ENCODE data around the gene ZDHHC16.
"Not testable (repeated sequence)": the region's sequence is repeated elsewhere in the genome, so short reads cannot be mapped to it uniquely, and the experiment has no call there.

Gene ZDHHC16

DNA sequence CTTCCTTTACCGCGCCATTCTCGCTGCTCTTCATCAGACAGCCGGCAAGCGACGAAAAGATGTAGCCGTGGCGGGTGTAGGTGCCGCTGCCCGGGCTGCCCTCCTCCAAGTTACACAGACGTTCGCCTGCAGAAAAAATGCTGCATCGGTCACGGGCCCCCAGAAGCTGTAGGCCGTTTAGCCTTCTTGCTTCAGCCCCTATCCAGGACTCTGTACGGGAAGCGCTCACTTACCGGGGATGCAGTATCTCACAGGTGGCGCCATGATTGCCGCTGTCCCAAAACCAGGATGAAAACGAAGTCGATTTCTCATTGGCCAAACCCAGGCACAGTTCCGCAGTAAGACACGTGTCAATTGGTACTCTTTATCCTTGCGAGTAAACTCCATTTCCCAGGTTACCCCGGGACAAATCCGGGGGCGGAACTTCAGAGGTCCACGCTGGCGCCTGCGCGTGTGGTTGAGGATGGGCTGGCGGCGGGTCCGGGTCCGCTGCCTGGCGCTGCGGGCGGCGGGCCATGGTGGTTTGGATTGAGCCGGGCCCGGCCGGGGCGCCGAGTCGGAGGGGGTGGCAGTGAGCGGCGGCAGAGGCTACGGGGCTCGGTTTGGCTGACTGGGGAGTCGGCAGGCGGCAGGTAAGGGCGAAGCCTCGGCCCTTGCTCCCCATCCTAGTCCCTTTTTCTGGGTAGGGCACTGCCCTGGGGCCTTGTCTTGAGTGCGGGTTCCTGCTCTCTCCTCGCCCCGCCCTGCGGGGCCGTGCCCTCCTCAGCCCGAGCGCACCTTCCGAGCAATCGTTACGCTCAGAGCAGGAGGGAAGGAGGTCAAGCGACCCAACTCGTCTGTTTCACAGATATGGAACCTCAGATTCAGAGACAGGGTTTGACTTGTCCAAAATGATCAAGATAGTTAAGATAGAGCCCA is at the start of gene ZDHHC16, which contains the start of gene EXOSC1:
Gene ZDHHC16, plus strand, starts transcription at position 454 of the 918 bp plus-strand sequence. CDS start 5,501 bp downstream, outside the sequence.
Gene EXOSC1, minus strand, starts transcription at position 285 of the 918 bp plus-strand sequence. Its CDS starts 21 bp downstream, at position 264.
- peak; percentile 96 for DNase-seq

DNA sequence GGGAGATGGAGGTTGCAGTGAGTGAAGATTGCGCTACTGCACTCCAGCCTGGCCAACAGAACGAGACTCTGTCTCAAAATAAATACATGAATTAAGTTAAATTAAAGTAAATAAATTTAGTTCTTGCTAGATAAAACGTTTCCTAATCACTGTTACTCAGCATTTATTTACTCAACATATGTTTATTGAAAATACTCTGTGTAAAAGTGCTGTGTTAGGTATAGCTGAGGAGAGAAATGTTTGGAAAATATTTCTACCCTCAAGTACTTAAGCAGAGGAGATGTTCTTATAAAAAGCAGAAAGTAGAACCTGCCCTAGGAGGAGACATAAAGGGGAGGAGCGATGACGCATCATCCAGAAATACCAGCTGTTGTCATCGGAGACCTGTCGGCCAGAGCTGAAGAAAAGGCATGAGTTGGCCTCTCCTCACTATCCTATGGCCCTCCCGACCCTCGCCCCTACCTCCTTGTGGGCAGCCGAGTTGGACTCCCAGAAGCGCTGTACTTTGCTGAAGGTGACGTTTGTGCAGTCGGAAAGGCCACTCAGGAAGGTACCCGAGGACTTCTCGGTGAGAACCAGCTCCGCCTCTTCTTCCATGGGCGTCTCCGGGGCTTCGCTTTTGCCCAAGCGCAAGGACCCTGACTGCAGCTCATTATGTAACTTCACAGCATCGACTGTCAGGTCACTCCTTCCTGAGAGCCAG is 46.0 kb upstream of the ZDHHC16 start:
- DNase-seq = peak; percentile 48

DNA sequence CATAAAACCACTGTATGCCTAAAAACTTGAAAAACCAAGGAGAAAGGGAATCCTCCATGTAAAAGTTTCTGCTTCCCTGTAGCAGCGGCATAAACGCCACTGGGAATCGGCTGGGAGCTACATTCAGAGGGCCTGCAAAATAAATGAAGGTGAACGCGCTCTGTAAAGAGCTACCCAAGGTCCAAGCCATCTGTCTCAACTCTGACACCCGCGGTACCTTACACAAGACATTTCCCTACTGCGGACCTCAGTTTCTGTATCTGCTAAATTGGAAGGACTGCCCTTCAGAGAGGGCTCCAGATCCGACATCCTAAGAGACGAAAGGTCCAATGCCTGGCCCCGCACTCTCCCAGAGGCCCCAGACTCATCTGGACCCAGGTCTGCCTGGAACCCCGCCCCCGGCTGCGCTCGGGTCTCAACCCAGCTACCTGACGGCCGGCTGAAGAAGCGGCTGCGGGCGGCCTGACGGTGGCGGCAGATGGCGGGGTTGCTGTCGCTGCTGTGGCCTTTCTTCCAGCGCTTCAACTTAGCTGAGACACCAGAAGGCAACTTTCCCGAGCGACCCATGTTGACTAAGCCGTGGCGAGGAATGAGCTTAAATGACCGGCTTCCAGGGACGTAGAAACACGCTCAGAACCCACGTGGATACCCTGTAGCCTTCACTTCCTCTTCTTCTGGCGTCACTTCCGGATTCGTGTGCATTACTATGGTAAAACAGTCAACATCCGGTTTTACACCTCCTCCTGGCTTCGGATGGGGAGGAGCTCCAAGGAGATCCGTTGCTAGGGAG is 45.1 kb upstream of the ZDHHC16 start, which contains the start of gene RRP12:
Gene RRP12, minus strand, starts transcription at position 676 of the 790 bp plus-strand sequence. Its CDS starts 109 bp downstream, at position 567.
- peak; percentile 95 for DNase-seq

DNA sequence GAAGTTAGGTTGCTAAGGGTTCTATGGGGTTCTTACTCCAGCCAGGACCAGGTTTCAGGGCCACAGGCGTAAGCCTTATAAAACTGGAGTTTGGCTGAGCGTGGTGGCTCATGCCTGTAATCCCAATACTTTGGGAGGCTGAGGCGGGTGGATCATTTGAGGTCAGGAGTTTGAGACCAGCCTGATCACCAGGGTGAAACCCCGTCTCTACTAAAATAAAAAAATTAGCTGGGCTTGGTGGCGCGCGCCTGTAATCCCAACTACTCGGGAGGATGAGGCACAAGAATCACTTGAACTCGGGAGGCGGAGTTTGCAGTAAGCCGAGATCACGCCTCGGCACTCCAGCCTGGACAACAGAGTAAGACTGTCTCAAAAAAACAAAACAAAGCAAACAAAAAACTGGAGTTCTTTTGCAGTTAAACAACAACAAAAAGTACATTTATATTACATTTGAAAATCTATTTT is 44.5 kb upstream of the ZDHHC16 start:
- no peak for DNase-seq

DNA sequence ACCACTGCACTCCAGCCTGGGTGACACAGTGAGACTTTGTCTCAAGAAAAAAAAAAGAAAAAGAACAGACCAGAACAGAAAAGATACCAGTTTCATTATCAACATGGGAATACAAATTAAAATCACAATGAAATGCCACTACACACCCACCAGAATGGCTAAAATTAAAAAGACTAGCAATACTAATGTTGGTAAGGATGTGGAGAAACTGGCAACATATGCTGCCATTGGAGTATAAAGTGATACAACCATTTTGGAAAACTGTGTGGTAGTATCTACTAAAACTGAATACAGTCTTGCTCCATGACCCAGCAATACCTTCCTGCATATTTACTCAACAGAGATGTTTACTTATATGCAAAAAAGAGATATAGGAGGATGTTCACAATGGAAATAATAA is 41.9 kb upstream of the ZDHHC16 start:
- no peak for DNase-seq

DNA sequence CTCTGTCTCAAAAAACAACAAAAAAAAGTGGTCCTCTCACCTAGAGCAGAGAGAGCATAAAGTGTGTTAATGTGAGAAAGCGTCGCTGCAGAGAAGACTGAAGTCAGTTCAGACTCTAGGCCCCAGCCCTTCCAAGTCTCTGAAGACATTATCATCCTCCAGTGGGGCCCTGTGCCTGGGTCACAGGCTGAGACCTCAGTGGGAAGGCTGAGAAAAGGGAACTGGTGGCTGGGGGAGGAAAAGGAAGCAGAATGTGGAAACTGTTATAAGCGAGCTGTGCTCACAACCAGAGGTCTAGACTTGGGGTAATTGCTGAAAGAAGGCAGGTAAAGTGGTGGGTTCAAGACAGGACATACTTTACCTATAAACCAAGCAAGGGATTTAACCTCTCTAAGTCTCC is 39.9 kb upstream of the ZDHHC16 start:
- DNase-seq = peak; percentile 55

DNA sequence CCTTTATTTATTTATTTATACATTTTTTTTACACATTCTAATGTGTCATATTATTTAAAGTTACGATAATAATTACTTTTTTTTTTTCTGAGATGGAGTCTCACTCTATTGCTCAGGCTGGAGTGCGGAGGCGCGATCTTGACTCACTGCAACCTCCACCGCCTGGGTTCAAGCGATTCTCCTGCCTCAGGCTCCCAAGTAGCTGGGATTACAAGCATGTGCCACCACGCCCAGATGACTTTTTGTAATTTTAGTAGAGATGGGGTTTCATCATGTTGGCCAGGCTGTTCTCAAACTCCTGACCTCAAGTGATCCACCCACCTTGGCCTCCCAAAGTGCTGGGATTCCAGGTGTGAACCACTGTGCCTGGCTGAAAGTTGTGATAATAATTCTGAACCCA is 39.5 kb upstream of the ZDHHC16 start:
- DNase-seq = not testable (repeated sequence)

DNA sequence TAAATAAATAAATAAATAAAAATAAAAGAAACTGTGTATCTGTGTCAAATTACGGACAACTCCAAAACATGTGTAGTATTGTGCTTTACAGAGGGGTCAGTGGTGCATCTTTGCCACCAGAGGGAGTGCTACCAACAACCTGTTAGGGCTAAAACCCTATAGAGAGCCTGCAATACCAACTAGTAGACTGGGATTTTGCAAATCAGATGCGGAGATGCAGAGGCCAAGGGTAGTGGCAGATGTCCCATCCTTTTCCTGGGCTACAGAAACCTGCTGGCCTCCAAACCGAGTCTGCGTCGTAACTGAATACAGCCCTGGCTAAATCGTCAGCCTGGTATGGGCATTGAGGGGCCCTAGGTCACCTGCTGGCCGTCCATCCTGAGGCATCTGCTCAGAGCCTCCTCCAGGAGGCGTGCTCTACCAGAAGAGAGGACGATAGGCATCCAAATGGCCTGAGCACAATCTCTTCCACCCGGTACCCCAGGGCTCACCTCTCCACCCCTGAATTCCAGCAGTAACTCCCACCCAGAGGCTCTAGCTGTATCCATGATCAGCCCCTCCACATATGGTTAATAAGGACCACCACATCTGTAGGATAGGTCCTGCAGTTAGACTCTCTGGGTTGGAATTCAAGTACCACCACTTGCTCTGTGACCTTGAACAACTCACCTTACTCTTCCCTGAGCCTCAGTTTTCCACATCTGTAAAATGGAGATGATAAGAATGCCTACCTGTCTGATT is 38.6 kb upstream of the ZDHHC16 start:
- DNase-seq = peak; percentile 67

DNA sequence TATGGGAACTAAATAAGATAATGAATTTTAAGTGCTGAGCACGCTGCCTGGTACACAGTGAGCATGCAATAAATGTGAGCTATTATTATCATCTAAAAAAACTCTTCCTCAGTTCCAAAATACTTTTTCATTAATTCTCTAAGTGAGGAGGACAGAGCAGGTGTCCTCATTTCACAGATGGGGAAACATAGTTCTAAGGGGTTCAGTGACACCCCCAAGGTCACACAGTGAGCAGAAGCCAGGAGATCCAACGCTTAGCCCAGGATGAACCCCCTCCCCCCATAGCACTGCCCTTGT is 38.1 kb upstream of the ZDHHC16 start:
- DNase-seq = no peak

DNA sequence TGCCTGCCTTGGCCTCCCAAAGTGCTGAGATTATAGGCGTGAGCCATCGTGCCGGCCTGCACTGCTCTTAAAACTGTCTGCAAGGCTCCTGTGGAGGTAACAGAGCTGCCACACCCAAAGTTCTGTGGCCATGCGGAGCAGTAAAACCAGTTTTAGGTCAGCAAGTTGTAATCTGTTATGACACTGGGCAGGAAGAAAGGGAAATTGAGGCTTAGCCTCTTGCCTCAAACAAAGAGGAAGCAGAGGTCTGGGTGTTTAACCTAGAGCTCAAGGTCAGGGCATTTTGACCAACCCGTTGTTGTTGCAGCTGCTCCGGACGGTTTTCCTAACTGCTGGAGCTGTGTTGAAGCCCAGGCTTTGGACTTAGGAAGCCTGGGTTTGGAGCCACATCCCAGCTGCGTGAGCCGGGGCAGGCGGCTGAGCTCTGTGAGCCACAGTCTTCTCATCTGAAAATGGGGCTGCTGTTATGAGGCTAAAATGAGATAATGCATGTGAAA is 37.4 kb upstream of the ZDHHC16 start:
- DNase-seq = no peak

DNA sequence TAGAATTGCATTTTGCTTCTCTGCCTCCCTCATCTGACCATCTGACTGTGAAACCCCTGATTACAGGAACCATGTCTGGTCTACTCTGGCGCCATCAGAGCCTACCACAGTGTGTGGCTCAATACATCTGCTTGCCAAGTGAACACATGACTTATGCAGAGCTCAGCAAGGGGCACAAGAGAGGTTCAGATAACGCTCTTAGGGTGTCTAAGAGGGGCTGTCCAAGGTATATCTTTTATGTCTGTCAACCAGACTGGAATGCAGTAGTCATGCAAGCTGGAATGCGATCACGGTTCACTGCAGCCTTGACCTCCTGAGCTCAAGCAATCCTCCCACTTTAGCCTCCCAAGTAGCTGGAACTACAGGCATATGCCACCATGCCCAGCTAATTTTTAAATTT is 34.6 kb upstream of the ZDHHC16 start:
- no peak for DNase-seq

DNA sequence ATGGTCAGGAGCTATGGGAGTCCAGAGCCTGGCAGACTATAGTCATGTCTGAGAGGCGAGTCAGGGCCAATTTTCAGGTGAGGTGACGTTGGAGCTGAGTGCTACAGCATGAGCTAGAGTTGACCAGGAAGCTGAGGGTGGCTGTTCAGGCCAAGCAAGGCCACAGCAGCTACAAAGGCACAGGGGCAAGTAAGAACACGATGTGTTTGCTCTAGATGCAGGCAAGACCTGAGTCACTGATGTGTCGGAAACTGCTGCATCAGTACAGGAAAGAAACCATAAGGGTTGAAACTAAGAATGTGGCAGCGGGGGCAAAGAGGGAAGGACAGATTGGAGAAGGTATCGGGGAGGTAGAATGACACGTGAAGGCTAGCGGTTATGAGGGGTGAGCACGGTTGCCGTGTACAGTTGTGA is 33.1 kb upstream of the ZDHHC16 start:
- DNase-seq = no peak

DNA sequence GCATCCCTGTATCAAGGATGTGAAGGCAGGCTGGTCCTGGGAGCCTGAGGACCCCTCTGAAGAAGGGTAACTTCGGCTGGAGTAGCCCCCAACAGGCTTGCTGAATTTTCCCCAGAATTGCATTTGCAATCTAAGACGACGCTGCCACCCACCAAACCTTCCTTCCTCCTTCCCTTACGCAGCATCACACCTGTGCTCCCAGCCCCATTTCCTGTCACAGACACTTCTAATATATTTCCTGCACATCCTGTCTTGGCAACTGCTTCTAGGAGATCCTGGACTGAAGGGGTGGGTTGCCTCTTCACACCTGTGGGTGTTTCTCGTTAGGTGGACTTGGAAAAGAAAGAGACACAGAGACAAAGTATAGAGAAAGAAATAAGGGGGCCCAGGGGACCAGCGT is 29.4 kb upstream of the ZDHHC16 start:
- DNase-seq = no peak

DNA sequence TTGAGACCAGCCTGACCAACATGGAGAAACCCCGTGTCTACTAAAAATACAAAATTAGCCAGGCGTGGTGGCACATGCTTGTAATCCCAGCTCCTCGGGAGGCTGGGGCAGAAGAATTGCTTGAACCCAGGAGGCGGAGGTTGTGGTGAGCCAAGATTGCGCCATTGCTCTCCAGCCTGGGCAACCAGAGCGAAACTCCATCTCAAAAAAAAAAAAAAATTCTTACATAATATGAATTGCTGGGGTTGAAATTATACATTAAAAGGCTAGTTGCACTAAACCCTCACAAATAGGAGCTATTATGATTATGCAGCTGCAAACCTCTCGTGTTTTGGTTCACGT is 22.2 kb upstream of the ZDHHC16 start:
- DNase-seq = not testable (repeated sequence)

DNA sequence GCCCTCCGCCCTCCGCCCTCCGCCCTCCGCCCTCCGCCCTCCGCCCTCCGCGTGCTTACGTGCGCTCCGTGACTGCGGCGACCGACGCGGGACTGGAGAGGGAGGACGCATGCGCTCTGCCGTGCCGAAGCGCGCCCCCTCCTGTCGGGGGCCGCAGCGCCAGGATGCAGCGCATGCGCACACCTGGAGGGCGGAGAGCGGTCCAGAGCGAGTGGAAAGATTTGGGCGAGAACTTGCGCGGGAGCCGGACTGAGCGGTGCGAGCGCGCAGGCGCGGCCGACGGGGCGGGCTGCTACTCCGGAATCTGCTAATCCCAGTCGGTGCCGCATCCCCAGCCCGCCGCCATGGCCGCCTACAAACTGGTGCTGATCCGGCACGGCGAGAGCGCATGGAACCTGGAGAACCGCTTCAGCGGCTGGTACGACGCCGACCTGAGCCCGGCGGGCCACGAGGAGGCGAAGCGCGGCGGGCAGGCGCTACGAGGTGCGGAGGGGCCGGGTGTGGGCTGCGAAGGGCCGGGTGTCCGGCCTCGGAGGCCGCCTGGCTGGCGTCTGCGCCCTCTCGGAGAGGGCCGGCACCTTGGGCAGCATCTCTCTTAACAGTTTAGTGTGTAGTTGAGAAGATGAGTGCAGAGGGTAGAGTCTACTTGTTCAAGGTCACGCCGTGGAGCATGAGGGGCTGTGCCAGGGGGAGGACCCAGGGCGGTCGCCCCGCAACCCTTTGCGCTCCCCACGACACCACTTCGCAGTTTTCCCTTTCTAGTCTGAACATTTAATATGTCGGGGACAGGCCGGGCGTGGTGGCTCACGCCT is 19.8 kb upstream of the ZDHHC16 start, which contains the start of gene PGAM1:
Gene PGAM1, plus strand, starts transcription at position 228 of the 812 bp plus-strand sequence. Its CDS starts 117 bp downstream, at position 345.
- DNase-seq = peak; percentile 98

DNA sequence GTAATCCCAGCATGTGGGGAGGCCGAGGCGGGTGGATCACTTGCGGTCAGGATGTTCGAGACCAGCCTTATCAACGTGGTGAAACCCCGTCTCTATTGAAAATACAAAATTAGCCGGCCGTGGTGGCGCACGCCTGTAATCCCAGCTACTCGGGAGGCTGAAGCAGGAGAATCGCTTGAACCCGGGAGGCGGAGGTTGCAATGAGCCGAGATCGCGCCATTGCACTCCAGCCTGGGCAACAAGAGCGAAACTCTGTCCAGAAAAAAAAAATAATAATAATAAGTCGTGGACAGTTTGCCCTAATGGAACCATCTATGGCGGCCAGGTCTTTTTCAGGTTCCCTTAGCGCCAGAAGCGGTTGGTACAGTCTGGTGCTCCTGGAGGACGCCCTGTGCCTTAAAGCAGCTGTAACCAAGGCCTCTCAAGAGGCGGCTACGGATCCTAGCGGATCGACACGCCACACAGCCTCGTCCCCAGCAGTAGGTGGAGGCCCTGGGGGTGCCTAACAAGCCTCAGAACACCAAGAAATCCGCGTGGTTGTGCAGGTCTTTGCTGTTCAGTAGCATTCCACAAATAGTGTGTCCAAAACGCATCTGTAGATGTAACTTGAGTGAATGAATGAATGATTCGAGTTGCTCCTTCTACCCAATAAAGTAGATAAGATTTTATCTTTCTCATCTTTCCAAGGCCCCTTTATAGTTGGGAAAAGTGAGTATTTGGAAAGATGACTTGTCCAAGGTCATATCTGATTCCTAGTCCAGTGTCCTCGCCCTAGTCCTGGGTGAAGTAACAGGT is 19.0 kb upstream of the ZDHHC16 start:
- no peak for DNase-seq

DNA sequence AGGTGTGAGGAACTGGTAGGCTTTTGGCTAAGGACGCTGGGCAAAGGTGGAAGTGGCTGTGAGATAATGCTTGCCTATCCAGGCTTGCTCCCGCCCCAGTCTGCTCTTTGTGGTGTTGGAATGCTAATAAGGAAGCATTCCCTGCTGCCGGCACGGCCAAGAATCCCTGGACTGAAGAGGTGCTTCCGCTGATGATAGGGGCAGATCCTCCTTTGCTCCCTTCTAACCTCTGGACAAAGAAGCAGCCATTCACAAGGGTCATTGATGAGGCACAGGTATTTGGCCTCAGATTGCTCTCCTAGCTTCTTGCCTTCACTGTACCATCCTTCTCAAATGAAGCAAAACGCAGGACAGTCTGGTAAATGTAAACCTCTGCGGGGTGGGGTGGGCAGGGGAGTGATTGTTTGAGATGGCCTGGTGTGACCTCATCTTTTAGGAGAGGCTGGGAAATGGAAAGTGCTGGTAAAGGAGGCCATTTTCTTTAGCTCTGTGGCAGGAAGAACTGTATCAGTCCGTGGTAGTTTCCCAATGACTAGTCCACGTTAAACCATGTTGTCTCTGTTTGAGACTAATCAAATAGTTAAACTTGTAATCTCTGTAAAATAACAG is 18.3 kb upstream of the ZDHHC16 start:
- DNase-seq = no peak

DNA sequence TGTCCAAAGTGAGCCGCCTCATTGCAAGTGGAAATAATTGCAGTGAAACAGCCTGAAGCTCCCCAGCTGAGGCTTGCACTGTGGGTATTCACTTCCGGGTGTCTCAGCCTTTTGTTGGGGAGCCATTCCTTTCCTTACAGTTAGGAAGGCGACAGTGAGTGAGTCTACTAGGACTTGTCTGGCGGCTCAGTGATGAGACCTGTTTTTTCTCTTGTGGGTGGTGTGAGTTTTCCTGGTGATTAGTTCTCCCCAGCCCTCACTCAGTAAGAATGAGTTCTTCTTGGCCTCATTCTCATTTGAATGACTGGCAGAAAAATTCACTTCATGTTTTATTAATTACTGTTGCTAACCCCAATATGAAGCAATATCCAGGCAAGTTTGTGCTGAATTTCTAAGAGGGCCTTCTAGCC is 17.4 kb upstream of the ZDHHC16 start:
- no peak for DNase-seq

DNA sequence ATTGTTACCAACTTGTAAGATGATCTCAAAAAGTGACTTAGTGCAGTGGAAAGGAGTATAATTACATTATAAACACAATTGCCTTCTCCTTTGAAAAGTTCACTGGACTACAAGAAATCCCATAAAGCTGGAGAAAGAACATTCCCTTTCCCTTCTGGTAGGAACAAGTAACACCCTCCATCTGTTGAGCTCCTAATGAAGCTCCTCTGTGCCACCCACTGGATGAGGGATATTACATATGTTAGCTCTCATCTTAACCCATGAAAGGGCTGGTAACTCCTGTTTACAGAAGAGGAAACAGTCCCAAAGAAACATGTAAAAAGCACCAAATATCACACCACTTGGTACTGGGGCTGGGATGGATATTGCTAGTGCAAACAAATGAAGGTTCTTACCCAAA is 11.9 kb upstream of the ZDHHC16 start:
- DNase-seq = no peak

DNA sequence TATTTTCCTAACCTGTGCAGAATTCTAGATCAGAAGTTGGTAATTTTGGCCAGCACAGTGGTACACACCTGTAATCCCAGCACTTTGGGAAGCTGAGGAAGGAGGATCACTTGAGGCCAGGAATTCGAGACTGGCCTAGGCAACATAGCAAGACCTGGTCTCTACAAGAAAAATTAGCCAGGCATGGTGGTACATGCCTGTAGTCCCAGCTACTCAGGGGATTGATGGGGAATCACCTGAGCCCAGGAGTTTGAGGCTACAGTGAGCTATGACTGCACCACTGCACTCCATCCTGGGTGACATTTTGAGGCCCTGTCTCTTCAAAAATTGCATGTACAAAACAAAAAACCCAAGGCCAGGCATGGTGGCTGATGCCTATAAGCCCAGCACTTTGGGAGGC is 11.4 kb upstream of the ZDHHC16 start:
- DNase-seq = no peak

Data from femur (tissue), 1 donor.